ENCODE data around the gene FLNB. TPM values are rescaled to one million over a fixed set of nuclear protein-coding genes. Genes with fewer than 3 reads are reported as not detected.

FLNB gene
- total and polyA plus RNA-seq, 2 of the 8 experiments (the other 6 are each of a cell fraction or from before 2014, with no cell fraction given) = 72.3 to 118 TPM

DNA sequence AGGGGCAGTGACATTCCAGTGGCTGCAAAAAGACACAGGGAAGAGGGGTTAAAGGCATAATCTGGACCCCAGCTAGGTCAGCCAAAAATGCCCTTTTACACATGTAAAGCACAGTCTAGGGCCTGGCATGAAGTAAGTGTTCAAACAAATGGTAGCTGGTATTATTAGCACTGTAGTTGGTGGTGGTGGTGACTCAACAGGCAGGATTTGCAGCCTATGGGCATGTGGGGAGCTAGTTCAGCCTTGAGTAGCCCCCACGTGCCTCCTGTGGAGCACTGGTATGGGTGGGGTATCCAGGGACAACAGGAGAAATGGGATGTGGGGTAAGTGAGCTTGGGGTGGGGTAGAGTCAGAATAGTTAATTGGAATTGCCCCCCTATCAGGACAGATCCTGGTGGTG lies 175.0 kb downstream of the FLNB start:
- Histone ChIP-seq H2AFZ (ENCODE audit: low read length) (no peak overlapping the region), H4K5ac (ENCODE audit: insufficient read length, low read depth, low read length) (no peak overlapping the region), H4K91ac (replicated peaks; ENCODE audit: insufficient read length, low read length) (no peak overlapping the region), H3K27ac (ENCODE audit: low read depth, low read length) (no peak overlapping the region), H3K4me3 (ENCODE audit: extremely low read depth in 1 of 4, insufficient read depth in 2 of 4, low read depth in 3 of 4, low read length in 4 of 4) (no peak overlapping the region), H3K9ac (replicated peaks in 1 of 4; ENCODE audit: extremely low read depth in 1 of 4, low read depth in 3 of 4, low read length in 3 of 4) (no peak overlapping the region), H2BK15ac (ENCODE audit: low read length) (no peak overlapping the region), H2BK12ac (ENCODE audit: low read depth, low read length) (no peak overlapping the region), H3K18ac (ENCODE audit: extremely low read depth, low read length) (no peak overlapping the region), H2AK5ac (ENCODE audit: low read depth, low read length) (0 out of 2 replicates have a peak overlapping the region, but pooled peaks have one; percentile 15), H3K56ac (replicated peaks; ENCODE audit: insufficient read length, low read depth, low read length) (no peak overlapping the region), H3K9me3 (ENCODE audit: insufficient read depth in 2 of 2, low read depth in 1 of 2, low read length in 1 of 2) (no peaks in the 10 kb centered on the region), H2BK5ac (ENCODE audit: low read depth, low read length) (no peak overlapping the region), H3K23ac (ENCODE audit: insufficient read length) (no peak overlapping the region), H3K36me3 (ENCODE audit: control insufficient read depth in 2 of 4, insufficient read depth in 4 of 4, low read length in 3 of 4) (no peaks in the 10 kb centered on the region), H3K4me1 (replicated peaks in 1 of 4; ENCODE audit: control insufficient read depth in 3 of 4, insufficient read depth in 4 of 4, low read length in 3 of 4) (peaks cover 0 to 3% (median under 1%) of the 10 kb centered on the region in 4 experiments; a peak in 1 of 7 replicates), H3K4ac (replicated peaks; ENCODE audit: insufficient read length, low read depth, low read length) (no peak overlapping the region), H2BK120ac (replicated peaks; ENCODE audit: low read depth, low read length) (no peak overlapping the region), H3K14ac (ENCODE audit: insufficient read length) (no peak overlapping the region), H3K23me2 (ENCODE audit: low read depth, low read length) (no peaks in the 10 kb centered on the region), H3K79me2 (ENCODE audit: control insufficient read depth in 1 of 2, insufficient read depth in 2 of 2, low read length in 2 of 2) (no peaks in the 10 kb centered on the region), H2BK20ac (ENCODE audit: low read length) (no peak overlapping the region), H4K20me1 (replicated peaks in 1 of 2; ENCODE audit: control insufficient read depth in 1 of 2, insufficient read depth in 2 of 2, low read length in 2 of 2) (no peaks in the 10 kb centered on the region), H3K27me3 (replicated peaks in 1 of 4; ENCODE audit: control insufficient read depth in 3 of 4, extremely low read depth in 1 of 4, insufficient read depth in 3 of 4, low read length in 3 of 4) (peaks cover 0 to 2% (median 2%) of the 10 kb centered on the region in 4 experiments; a peak in 1 of 7 replicates), H3K79me1 (ENCODE audit: low read depth, low read length) (no peaks in the 10 kb centered on the region), H3K4me2 (ENCODE audit: insufficient read depth in 1 of 2, low read depth in 2 of 2, low read length in 2 of 2) (no peak overlapping the region), H4K8ac (ENCODE audit: extremely low read depth, insufficient read depth, low read length) (no peak overlapping the region)
- DNase-seq (ENCODE audit: low read depth in 1 of 2, low spot score in 2 of 2) = no peak
- POLR2A ChIA-PET (ENCODE audit: partially characterized antibody) = interaction anchor here (1.2 kb wide), 1 partner anchor 123 kb away, joined by 4 read pairs; the partner anchor contains the start of genes HTD2 and RPP14
- TF ChIP-seq RBBP5 (IDR thresholded peaks at IDR 0.05; ENCODE audit: borderline replicate concordance, low read depth, low read length) (no peak), NANOG (IDR thresholded peaks at IDR 0.05; ENCODE audit: insufficient read depth, low read depth, low read length, poor library complexity, severe bottlenecking) (no peak), POU5F1 (IDR thresholded peaks at IDR 0.05; ENCODE audit: low read depth, low read length) (no peak)
- CTCF ChIA-PET (ENCODE audit: partially characterized antibody) = interaction anchor here (0.6 to 9.7 kb wide), 7 partner anchors 17 to 156 kb away, joined by 3 to 177 read pairs (median 10); partner anchors contain the start of genes DNASE1L3, HTD2 and RPP14
- FAIRE-seq = no peak
- 73% methylated on average over 1 of the region's 1 CpG; no CpG with 5 or more reads in 1 of the 2 experiments for WGBS, 2 experiments (ENCODE audit: extremely low coverage in 1 of 2, insufficient coverage in 1 of 2, insufficient read length in 1 of 2, insufficient replicate concordance in 2 of 2, low coverage in 1 of 2, low lambda C conversion rate in 2 of 2, missing lambda C conversion rate in 1 of 2)
